Left lung (tissue), 10 donors: Measurements from ENCODE around the gene MADD. TPM values are rescaled to one million over a fixed set of nuclear protein-coding genes. Genes with fewer than 3 reads are reported as not detected.

Source experiments
- ATAC-seq: fragments of 200-7000 bp; cut with Tn5 transposase; one replicate; pipeline ENCODE4 v1.9.1; 2020; ENCODE audit warnings: moderate library complexity
- DNase-seq, 4 donors: peaks; one replicate each; pipeline ENCODE4 v3.0.0-alpha.2; 2013 to 2020
- H3K27ac ChIP-seq, 2 donors: fragments of 200-600 bp; sonication (generic) in 1 of 2; one replicate each; pipeline versions ENCODE4 v1.5.0 to v1.8.0; 2020 to 2021
- H3K27me3 ChIP-seq, 2 donors: fragments of 200-600 bp; sonication (generic) in 1 of 2; one replicate each; pipeline versions ENCODE4 v1.5.0 to v1.8.0; 2020 to 2021
- H3K36me3 ChIP-seq, 2 donors: fragments of 200-600 bp; sonication (generic) in 1 of 2; one replicate each; pipeline versions ENCODE4 v1.5.0 to v1.8.0; 2020 to 2021
- H3K4me1 ChIP-seq, 2 donors: fragments of 200-600 bp; one replicate each; pipeline ENCODE4 v1.8.0; 2021
- H3K4me3 ChIP-seq, 2 donors: fragments of 200-600 bp; sonication (generic) in 1 of 2; one replicate each; pipeline versions ENCODE4 v1.5.0 to v1.8.0; 2020 to 2021; ENCODE audit warnings: mild to moderate bottlenecking in 1 of 2
- H3K9me3 ChIP-seq, 2 donors: fragments of 200-600 bp; sonication (generic) in 1 of 2; one replicate each; pipeline versions ENCODE4 v1.5.0 to v1.8.0; 2020 to 2021
- CTCF ChIP-seq, 2 donors: fragments of 200-600 bp; sonication (generic) in 1 of 2; IDR thresholded peaks; one replicate each; pipeline versions ENCODE4 v1.5.0 to v1.8.0; 2021; ENCODE audit warnings: antibody characterized with exemption in 2 of 2
- intact Hi-C, 2 donors: fragments of 100-400 bp; cut with DNase I; formaldehyde crosslinking; loops; one replicate each; pipeline versions ENCODE4 v1.11.2 to v1.14.2; 2022
- polyA plus RNA-seq, 6 donors: library from polyadenylated mRNA; unstranded; fragments of 120-200 nt; gene quantifications; one replicate each; pipeline ENCODE4 v1.2.1, GENCODE V29; 2013; ENCODE audit not compliant: insufficient read length in 6 of 6
- total RNA-seq, 2 donors: library from RNA; stranded (reverse); fragmentation: NEBNext Ultra II Directional; extraction: Animal tissue kit (Norgen Biotek cat#: 25700); gene quantifications; one replicate each; pipeline ENCODE4 v1.2.1, GENCODE V29; 2021
- donor health status: DM: no; HTN: yes; CAD: no.
- donor health status: DM: no; HTN: no; CAD: no.

MADD gene
- total and polyA plus RNA-seq, 8 donors: 33.0 to 53.8 (median 51.9) TPM

- Histone ChIP-seq H3K27ac (no peak overlapping the region), H3K4me1 (peaks cover 0 to 2% of the 10 kb centered on the region in 2 donors), H3K36me3 (peaks cover 0 to 8% of the 10 kb centered on the region in 2 donors), H3K9me3 (no peaks in the 10 kb centered on the region), H3K27me3 (no peaks in the 10 kb centered on the region), H3K4me3 (no peak overlapping the region)
- TF ChIP-seq CTCF (IDR thresholded peaks at IDR 0.05): no peak
- no peak for ATAC-seq
- no peak for DNase-seq
- intact Hi-C loops: no loop called here
Measured at GRCh38 chr11:47324520-47324919, 54.6 kb downstream of the MADD start.

GRCh38 chr11:47325271-47326041 is 55.5 kb downstream of the MADD start:
- no peak overlapping the region for H3K4me3 ChIP-seq
- no peak overlapping the region for H3K27ac ChIP-seq
- no peak for DNase-seq
- H3K4me1 ChIP-seq: peaks cover 0 to 5% of the 10 kb centered on the region in 2 donors
- ATAC-seq: no peak
- H3K36me3 ChIP-seq: no peaks in the 10 kb centered on the region
- H3K27me3 ChIP-seq: no peaks in the 10 kb centered on the region
- TF ChIP-seq CTCF (IDR thresholded peaks at IDR 0.05): no peak
- no peaks in the 10 kb centered on the region for H3K9me3 ChIP-seq
- intact Hi-C loops: no loop called here

- H3K36me3 ChIP-seq: no peaks in the 10 kb centered on the region
- intact Hi-C loops: no loop called here
- H3K9me3 ChIP-seq: no peaks in the 10 kb centered on the region
- TF ChIP-seq CTCF (IDR thresholded peaks at IDR 0.05): no peak
- H3K4me3 ChIP-seq: no peak overlapping the region
- no peak for DNase-seq
- H3K4me1 ChIP-seq: peaks cover 0 to 5% of the 10 kb centered on the region in 2 donors
- H3K27ac ChIP-seq: no peak overlapping the region
- ATAC-seq: no peak
- H3K27me3 ChIP-seq: no peaks in the 10 kb centered on the region
Measured at GRCh38 chr11:47326198-47326597, 56.3 kb downstream of the MADD start.

GRCh38 chr11:47327025-47327424 is 57.1 kb downstream of the MADD start:
- H3K27ac ChIP-seq: no peak overlapping the region
- H3K36me3 ChIP-seq: no peaks in the 10 kb centered on the region
- no peak for DNase-seq
- no peaks in the 10 kb centered on the region for H3K27me3 ChIP-seq
- no peak for ATAC-seq
- H3K9me3 ChIP-seq: no peaks in the 10 kb centered on the region
- intact Hi-C loops: no loop called here
- no peak overlapping the region for H3K4me3 ChIP-seq
- H3K4me1 ChIP-seq: peaks cover 0 to 5% of the 10 kb centered on the region in 2 donors
- no peak for TF ChIP-seq CTCF (IDR thresholded peaks at IDR 0.05)

GRCh38 chr11:47327949-47328348 is 58.0 kb downstream of the MADD start:
- Histone ChIP-seq H3K4me1 (peaks cover 0 to 5% of the 10 kb centered on the region in 2 donors), H3K27ac (no peak overlapping the region), H3K9me3 (no peaks in the 10 kb centered on the region), H3K36me3 (peaks cover 0 to 5% of the 10 kb centered on the region in 2 donors), H3K4me3 (no peak overlapping the region), H3K27me3 (no peaks in the 10 kb centered on the region)
- no peak for TF ChIP-seq CTCF (IDR thresholded peaks at IDR 0.05)
- intact Hi-C loops: no loop called here
- DNase-seq (no peak), ATAC-seq (no peak)
